ENCODE measurements around the gene ATN1.

ATN1 gene

GRCh38 chr12:6943722-6944380, 16.1 kb downstream of the ATN1 start, which contains the start of the genes C12orf57 and RNU7-1 (continued):
- TF ChIP-seq BCL6B (tag by site-specific recombination; IDR thresholded peaks at IDR 0.05): no peak
- TF ChIP-seq ZBTB1 (tag by site-specific recombination; IDR thresholded peaks at IDR 0.05): no peak
- no peak for TF ChIP-seq ZNF140 (tag by site-specific recombination; IDR thresholded peaks at IDR 0.05)
- no peak for TF ChIP-seq ZIC2 (tag by site-specific recombination; IDR thresholded peaks at IDR 0.05)
- no peak for TF ChIP-seq ZNF174 (tag by site-specific recombination; IDR thresholded peaks at IDR 0.05)
- peak; percentile 20 for TF ChIP-seq OSR2 (tag by site-specific recombination; IDR thresholded peaks at IDR 0.05)
- TF ChIP-seq YY1 (tag by site-specific recombination; IDR thresholded peaks at IDR 0.05): peak; percentile 75; the same call in 1 of the 2 replicates
- TF ChIP-seq MEIS1 (CRISPR knock-in tag; IDR thresholded peaks at IDR 0.05; ENCODE audit: borderline replicate concordance): no peak
- peak; percentile 7; the same call in 1 of the 2 replicates for TF ChIP-seq ZNF645 (tag by site-specific recombination; IDR thresholded peaks at IDR 0.05)
- TF ChIP-seq ZNF610 (tag by site-specific recombination; IDR thresholded peaks at IDR 0.05; ENCODE audit: borderline replicate concordance): 0 out of 2 replicates have a peak, but pooled peaks have one; percentile 33
- no peak; the same call in 1 of the 2 replicates for TF ChIP-seq ZNF324 (tag by site-specific recombination; IDR thresholded peaks at IDR 0.05)
- TF ChIP-seq ZNF514 (tag by site-specific recombination; IDR thresholded peaks at IDR 0.05): no peak
- no peak for TF ChIP-seq ZNF548 (tag by site-specific recombination; IDR thresholded peaks at IDR 0.05)
- TF ChIP-seq REPIN1 (tag by site-specific recombination; IDR thresholded peaks at IDR 0.05; ENCODE audit: low read depth): peak; percentile 56; the same call in 1 of the 2 replicates
- no peak; the same call in 1 of the 2 replicates for TF ChIP-seq ZNF692 (tag by site-specific recombination; IDR thresholded peaks at IDR 0.05)
- peak; percentile 67 for TF ChIP-seq KLF8 (tag by site-specific recombination; IDR thresholded peaks at IDR 0.05)
- no peak for TF ChIP-seq ZNF202 (tag by site-specific recombination; IDR thresholded peaks at IDR 0.05; ENCODE audit: borderline replicate concordance)
- TF ChIP-seq GLI2 (tag by site-specific recombination; IDR thresholded peaks at IDR 0.05; ENCODE audit: borderline replicate concordance, low read depth): no peak; the same call in 1 of the 2 replicates
- TF ChIP-seq ZNF585B (tag by site-specific recombination; IDR thresholded peaks at IDR 0.05): no peak
- TF ChIP-seq ZFHX2 (tag by site-specific recombination; conservative IDR thresholded peaks at IDR 0.05): no peak
- TF ChIP-seq PBX3 (CRISPR knock-in tag; IDR thresholded peaks at IDR 0.05): no peak
- peak; percentile 51 for TF ChIP-seq KLF16 (tag by site-specific recombination; IDR thresholded peaks at IDR 0.05)
- TF ChIP-seq ZNF776 (tag by site-specific recombination; IDR thresholded peaks at IDR 0.05; ENCODE audit: borderline replicate concordance): no peak
- no peak; the same call in none of the 2 replicates for TF ChIP-seq KLF1 (tag by site-specific recombination; IDR thresholded peaks at IDR 0.05)
- no peak for TF ChIP-seq ZSCAN23 (tag by site-specific recombination; IDR thresholded peaks at IDR 0.05)
- no peak for TF ChIP-seq ZNF148 (tag by site-specific recombination; IDR thresholded peaks at IDR 0.05; ENCODE audit: borderline replicate concordance)
- TF ChIP-seq ZNF37A (tag by site-specific recombination; IDR thresholded peaks at IDR 0.05): no peak
- TF ChIP-seq ZSCAN5A (tag by site-specific recombination; IDR thresholded peaks at IDR 0.05): no peak
- 0 out of 2 replicates have a peak, but pooled peaks have one; percentile 38 for TF ChIP-seq ZBTB21 (tag by site-specific recombination; IDR thresholded peaks at IDR 0.05)
- no peak for TF ChIP-seq ZNF792 (tag by site-specific recombination; IDR thresholded peaks at IDR 0.05)
- no peak for TF ChIP-seq ZNF223 (tag by site-specific recombination; IDR thresholded peaks at IDR 0.05)
- TF ChIP-seq ZNF837 (tag by site-specific recombination; IDR thresholded peaks at IDR 0.05): no peak
- no peak for TF ChIP-seq ZNF23 (tag by site-specific recombination; IDR thresholded peaks at IDR 0.05; ENCODE audit: borderline replicate concordance)
